T follicular helper cell (primary cell): ENCODE measurements around the gene ZHX3.
"Not testable (repeated sequence)": the region's sequence is repeated elsewhere in the genome, so short reads cannot be mapped to it uniquely, and the experiment has no call there.

Experiments used
- DNase-seq: peaks from one replicate; pipeline ENCODE4 v3.0.0-alpha.2; 2020; ENCODE audit warnings: low read depth

Gene ZHX3

GRCh38 chr20:41334036-41334435 is 16.5 kb upstream of the ZHX3 start:
- DNase-seq, result no peak

GRCh38 chr20:41331731-41332130 is 14.2 kb upstream of the ZHX3 start:
- DNase-seq, result no peak

- no peak for DNase-seq
Measured at GRCh38 chr20:41330941-41331340, 13.4 kb upstream of the ZHX3 start.

DNA sequence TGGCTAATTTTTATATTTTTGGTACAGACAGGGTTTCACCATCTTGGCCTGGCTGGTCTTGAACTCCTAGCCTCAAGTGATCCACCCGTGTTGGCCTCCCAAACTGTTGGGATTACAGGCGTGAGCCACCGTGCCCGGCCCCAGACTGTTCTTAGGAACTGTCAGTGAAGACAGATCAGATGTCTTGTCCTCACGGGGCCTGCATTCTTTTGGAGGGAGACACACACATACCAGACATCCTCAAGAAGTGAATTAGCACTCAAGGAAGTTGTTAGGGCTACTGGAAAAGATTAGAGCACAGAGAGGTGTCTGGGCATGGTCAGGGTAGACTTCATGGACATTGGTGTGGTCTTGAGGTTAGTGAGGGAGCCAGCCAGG is 12.8 kb upstream of the ZHX3 start:
- no peak for DNase-seq

- DNase-seq, result peak; percentile 17
Measured at GRCh38 chr20:41329435-41330342, 12.2 kb upstream of the ZHX3 start.

DNA sequence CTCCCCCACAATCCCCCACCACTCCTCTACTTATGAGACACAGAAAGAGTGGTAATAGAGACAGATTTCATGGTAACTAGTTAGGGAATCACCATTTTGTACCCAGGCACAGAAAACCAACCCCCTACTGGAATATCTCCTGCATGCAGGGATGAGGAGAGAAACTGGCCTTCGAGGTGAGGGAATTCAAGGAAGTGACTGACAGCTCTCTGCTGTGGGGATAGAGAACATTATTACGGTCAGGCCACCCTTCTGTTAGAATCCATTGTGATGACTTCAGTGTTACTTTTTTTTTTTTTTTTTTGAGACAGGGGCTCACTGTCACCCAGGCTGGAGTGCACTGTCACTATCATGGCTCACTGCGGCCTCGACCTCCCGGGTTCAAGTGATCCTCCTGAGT is 9.6 kb upstream of the ZHX3 start:
- DNase-seq, result no peak

GRCh38 chr20:41320976-41321375 is 3.4 kb upstream of the ZHX3 start:
- DNase-seq, result no peak

GRCh38 chr20:41320441-41320840 is 2.9 kb upstream of the ZHX3 start:
- no peak for DNase-seq

DNA sequence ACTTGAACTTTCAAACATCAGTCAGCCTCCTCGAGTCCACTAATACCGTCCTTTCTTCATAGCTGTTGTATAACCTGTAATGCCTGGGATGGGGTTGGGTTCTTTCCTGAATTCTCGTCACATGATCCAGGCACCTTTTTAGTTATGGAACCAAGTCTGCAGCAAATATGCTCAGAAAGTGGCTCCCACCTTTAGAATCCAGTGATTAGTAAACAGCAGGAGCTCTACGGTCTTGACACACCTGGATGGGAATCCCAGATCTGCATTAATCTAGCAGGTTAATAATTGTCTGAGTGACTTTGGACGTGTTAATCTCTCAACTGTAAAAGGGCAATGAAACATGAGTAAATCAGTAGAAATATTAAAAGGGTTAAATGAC is 729 bp upstream of the ZHX3 start:
- DNase-seq, result no peak

- DNase-seq, result peak; percentile 66
Measured at GRCh38 chr20:41316602-41317545, 657 bp downstream of the ZHX3 start.

- no peak for DNase-seq
Measured at GRCh38 chr20:41316051-41316450, 1.5 kb downstream of the ZHX3 start.

DNA sequence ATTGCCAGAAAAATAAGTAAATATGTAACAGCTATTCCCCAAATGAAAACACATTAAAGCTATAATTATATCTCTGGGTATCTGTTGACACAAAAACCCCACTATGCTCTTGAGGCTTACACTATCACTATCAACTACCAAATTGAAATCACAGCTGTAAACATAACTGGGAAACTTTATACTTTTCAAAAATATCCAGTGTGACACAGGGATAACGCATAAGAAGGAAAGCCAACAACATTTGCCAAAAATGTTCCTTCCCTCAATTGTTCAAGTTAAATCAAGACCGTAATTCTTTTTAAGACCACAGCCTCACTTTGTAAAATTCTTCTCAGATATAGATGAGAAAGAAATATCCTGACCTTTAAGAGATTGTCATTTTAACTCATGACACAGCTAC is 3.1 kb downstream of the ZHX3 start:
- no peak for DNase-seq

DNA sequence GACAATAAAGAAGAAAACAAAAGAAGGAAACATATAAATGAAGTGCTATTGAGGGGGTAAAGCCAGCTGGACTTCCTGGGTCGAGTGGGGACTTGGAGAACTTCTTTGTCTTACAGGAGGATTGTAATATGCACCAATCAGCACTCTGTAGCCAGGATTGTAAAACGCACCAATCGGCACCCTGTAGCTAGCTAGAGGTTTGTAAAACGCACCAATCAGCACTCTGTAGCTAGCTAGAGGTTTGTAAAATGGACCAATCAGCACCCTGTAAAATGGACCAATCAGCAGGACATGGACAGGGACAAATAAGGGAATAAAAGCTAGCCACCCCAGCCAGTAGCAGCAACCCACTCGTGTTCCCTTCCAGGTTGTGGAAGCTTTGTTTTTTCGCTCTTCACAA is 5.5 kb downstream of the ZHX3 start:
- not testable (repeated sequence) for DNase-seq

DNA sequence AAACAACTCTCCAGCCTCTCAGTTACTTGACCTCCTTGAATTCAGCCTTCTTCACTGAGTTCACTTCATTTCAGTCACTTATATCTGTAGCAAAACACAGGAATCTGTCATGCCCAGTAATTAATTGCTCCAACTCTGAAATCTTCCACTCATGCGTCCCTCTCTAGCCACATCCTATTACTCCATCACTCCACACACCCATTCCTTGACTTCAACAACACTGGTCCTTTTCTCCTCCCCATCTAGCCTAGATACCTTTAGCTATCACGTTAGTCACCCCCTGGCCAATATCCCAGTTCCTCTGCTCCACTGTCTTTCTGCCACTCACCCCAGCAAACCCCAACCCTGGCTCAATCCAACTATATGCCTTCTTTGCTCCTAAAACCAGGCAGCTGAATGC is 7.7 kb downstream of the ZHX3 start:
- no peak for DNase-seq

DNA sequence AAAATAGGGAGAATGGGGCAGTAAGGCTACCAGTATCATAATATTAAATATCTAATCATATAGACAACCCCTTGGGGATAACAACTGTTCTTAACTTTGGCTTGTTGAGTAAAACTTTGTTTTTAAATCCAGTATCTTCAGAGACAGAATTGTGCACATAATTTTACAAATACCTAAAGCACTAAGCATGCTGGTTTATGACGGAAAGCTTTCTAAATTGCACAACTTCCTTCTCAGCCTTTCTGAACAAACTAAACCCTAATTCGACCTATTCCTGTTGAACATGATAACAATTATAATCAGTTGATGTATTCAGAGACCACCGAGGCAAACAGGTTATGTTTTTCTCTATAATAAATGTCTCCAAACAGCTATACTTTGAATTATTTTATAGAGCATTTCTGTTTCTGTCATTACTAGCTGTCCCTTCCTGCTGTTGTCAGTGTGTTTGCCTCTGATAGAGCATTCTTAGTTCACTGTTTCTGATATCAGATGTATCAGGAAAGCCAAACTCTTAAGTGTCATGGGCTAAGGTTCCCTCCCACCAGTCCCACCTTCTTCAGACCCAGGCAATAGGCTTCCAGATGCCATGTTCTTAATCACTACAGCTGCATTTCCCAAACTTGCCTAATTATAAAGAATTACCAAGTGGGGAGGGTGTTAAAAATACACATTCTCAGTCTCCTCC is 8.7 kb downstream of the ZHX3 start:
- DNase-seq, result no peak

DNA sequence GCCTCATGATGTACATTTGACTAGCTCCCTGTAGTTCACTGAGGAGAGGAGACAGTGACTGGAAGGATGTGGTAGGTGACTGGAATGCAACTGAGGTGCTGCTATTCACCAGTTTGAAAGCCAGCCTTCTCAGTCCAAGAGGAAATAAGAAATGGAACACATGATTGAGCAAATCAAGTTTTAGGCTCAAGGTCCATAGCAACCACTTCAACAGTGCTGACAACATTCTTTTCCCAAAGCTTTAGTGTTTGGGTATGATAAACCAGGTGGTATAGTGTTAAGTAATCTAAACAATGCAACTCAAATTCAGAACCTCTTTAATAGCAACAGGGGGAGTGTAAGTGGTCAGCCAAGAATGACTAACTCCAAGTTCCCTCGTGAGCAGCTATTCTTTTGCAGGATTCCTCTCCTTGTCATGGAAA is 9.2 kb downstream of the ZHX3 start:
- DNase-seq, result no peak

- DNase-seq, result no peak
Measured at GRCh38 chr20:41307021-41307420, 10.5 kb downstream of the ZHX3 start.

DNA sequence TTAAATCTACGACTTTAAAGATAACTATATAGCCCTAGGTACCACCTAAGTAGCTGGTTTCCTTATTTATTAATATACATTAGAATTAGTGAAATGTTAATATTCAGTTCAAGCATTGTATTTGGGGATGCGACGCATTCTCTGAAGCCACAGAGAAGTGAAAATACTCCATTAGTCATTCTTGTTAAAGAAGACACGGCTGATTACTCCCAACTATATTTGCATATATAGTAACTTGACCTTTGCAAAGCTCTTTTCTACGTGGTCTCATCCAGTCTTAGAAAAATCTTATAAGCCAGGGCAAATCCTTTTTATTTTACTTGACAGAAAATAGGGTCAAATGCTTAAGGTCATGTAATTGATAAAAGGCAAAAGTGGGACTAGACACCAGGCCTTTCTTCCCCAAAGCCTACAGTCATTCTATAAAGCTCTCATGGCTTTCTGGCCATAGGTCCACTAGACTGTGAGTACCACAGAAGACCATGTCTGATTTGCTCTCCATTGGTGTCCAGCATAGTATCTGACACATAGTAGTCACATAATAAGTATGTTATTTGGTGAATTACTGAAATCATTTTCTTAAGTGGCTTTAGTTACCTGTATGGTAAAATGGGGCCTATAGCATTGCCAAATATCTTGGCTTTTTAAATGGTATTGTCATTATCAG is 11.3 kb downstream of the ZHX3 start:
- DNase-seq, result no peak

DNA sequence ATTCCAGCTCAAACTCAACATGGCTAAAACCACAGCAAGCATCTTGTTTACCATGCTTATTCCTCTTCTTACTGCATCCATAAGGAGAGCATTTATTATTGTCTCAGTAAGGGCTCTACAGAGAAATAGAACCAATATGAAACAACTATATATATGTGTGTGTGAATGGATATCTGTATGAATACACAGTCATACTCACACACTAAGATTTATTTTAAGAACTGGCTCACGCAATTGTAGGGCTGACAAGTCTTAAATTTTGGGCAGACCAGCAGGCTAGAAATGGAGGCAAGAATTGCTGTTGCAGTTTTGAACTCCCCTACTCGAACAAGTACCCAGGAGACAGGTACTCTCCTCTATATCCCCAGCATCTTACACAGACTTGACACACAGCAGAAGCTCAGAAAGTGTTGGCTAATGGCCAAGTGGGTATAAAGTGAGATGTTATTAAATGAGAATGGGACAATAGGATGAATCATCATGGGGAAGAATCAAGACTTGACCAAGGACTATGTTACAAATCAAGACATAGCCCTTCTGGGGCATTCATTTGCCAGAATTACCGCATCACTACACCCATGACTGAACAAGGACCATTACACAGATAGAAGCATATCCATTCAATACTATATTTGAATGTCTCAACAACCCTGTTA is 13.0 kb downstream of the ZHX3 start:
- DNase-seq, result no peak

GRCh38 chr20:41304002-41304401 is 13.5 kb downstream of the ZHX3 start:
- no peak for DNase-seq

DNA sequence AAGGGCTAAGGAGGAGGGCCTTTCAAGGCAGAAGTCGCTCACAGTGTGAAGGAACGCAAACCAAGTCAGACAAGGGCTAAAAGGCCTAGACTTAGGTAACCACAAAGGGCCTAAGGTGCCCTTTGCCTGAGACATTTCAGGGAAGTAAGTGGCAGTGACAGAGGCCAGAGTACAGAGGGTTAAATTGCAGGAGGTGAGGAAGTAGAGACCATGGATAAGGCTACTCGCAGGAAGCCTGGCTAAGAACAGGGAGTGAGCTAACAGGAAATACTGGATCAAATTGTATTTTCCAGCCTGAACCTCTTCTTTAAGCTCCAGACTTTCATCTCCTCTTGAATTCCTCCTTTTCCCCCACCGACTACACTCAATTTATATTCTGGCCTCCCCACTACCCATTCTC is 16.6 kb downstream of the ZHX3 start:
- DNase-seq, result no peak
